GM12874 (cell line): ENCODE results near the gene IL10RB.

Experiments used
- CTCF ChIP-seq: IDR thresholded peaks from 2 replicates; pipeline ENCODE4 v1.5.1; 2011; ENCODE audit warnings: low read depth, mild to moderate bottlenecking, control low read depth, low read length, moderate library complexity; ENCODE audit not compliant: insufficient read depth

Gene IL10RB

GRCh38 chr21:33237486-33237885 lies 28.7 kb upstream of the IL10RB start:
- TF ChIP-seq CTCF = no peak

GRCh38 chr21:33238146-33238545 lies 28.0 kb upstream of the IL10RB start:
- no peak for TF ChIP-seq CTCF

GRCh38 chr21:33238565-33239255 lies 27.5 kb upstream of the IL10RB start:
- no peak for TF ChIP-seq CTCF

GRCh38 chr21:33240404-33240803 lies 25.8 kb upstream of the IL10RB start:
- no peak for TF ChIP-seq CTCF

- no peak for TF ChIP-seq CTCF
Measured at GRCh38 chr21:33241846-33242245, 24.3 kb upstream of the IL10RB start.

- no peak for TF ChIP-seq CTCF
Measured at GRCh38 chr21:33244082-33244778, 21.9 kb upstream of the IL10RB start.

GRCh38 chr21:33244779-33245105 lies 21.4 kb upstream of the IL10RB start:
- no peak for TF ChIP-seq CTCF
